A549 treated with DMSO at 1 μM for 4 hours (cell line): Measurements from ENCODE around the gene PDHA1. TPM values are rescaled to one million over a fixed set of nuclear protein-coding genes. Genes with fewer than 3 reads are reported as not detected.

Experiments used
- total RNA-seq: library from RNA; stranded (reverse); fragments of 200-300 nt; extraction: Qiagen RNA extraction; gene quantifications from 5 replicates; pipeline ENCODE4 v1.2.3, GENCODE V29; 2022; ENCODE audit warnings: low read depth

The PDHA1 gene
- total RNA-seq, result 222 to 278 TPM (median 275 TPM) in 5 replicates

DNA sequence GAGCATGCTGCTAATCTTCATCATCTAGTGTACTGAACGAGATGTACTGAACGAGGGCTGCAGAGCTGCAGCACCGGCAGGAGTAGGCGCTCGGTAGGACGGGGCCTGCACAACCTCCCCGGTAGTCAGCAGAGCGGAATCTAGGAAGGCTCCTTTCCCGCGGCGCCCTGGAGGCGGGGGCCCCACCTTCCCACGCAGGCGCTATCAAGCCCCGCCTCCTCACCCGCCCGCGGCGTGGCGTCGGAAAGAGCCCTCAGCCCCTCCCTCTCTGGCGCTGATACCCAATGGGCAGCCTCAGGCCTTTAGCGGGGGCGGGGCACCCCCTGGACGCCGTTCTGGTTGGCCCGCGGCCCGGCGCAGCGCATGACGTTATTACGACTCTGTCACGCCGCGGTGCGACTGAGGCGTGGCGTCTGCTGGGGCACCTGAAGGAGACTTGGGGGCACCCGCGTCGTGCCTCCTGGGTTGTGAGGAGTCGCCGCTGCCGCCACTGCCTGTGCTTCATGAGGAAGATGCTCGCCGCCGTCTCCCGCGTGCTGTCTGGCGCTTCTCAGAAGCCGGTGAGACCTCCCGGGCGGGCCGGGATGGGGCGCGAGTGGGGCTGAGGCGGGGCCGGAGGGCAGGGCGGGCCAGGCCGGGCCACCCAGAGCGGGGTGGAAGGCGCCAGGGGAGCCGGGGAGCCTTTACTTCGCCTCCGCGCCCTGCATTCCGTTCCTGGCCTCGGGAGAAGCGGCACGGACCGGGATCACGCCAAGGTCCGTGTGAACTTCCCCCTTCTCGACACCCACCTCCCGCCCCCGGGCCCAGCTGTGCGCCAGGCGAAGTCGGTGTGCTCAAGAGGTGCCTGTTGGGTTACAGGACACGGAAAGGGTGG lies at the start of gene PDHA1:
TSS of gene PDHA1 (plus strand) at position 393 of the 874 bp plus-strand sequence. CDS start at position 504, 111 bp downstream.

Other genes starting within 250 kb of the PDHA1 start
- 5.4 to 6.9 TPM (median 6.4 TPM) in 5 replicates for gene ADGRG2, start 221.5 kb upstream of the PDHA1 start, total RNA-seq
- gene MAP3K15, start 171.6 kb downstream of the PDHA1 start, total RNA-seq, result 1.5 to 2.4 TPM (median 2.0 TPM) in 5 replicates